ENCODE measurements around the gene LETM1.

The LETM1 gene

GRCh38 chr4:1804638-1805492, 51.1 kb downstream of the LETM1 start:
- DNase-seq, result no peak

- no peak for DNase-seq
Measured at GRCh38 chr4:1803523-1804423, 52.2 kb downstream of the LETM1 start.

GRCh38 chr4:1802720-1803522, 53.0 kb downstream of the LETM1 start:
- no peak for DNase-seq

GRCh38 chr4:1802151-1802715, 53.7 kb downstream of the LETM1 start:
- DNase-seq, result no peak

GRCh38 chr4:1801286-1801958, 54.5 kb downstream of the LETM1 start:
- DNase-seq, result no peak

GRCh38 chr4:1800805-1801204, 55.2 kb downstream of the LETM1 start:
- no peak for DNase-seq

GRCh38 chr4:1799387-1800375, 56.3 kb downstream of the LETM1 start:
- no peak for DNase-seq

- DNase-seq, result no peak
Measured at GRCh38 chr4:1798580-1799386, 57.2 kb downstream of the LETM1 start.

- DNase-seq, result no peak
Measured at GRCh38 chr4:1797861-1798579, 57.9 kb downstream of the LETM1 start.

GRCh38 chr4:1797298-1797860, 58.6 kb downstream of the LETM1 start:
- no peak for DNase-seq

- DNase-seq, result no peak
Measured at GRCh38 chr4:1796486-1797204, 59.3 kb downstream of the LETM1 start.

- DNase-seq, result no peak
Measured at GRCh38 chr4:1795299-1796195, 60.4 kb downstream of the LETM1 start.

GRCh38 chr4:1794809-1795298, 61.1 kb downstream of the LETM1 start:
- DNase-seq, result no peak

GRCh38 chr4:1793940-1794808, 61.8 kb downstream of the LETM1 start:
- no peak for DNase-seq

GRCh38 chr4:1793496-1793840, 62.5 kb downstream of the LETM1 start:
- DNase-seq, result peak; percentile 7
